ENCODE data around the gene TSSK2.

GRCh38 chr22:19086417-19086816 is 44.7 kb upstream of the TSSK2 start:
- TF ChIP-seq CTCF (IDR thresholded peaks at IDR 0.05; ENCODE audit: extremely low read depth in 1 of 2, insufficient read depth in 1 of 2, low read depth in 1 of 2, low read length in 2 of 2) (no peak), MAX (IDR thresholded peaks at IDR 0.05; ENCODE audit: insufficient read depth, insufficient read length) (no peak), JUN (IDR thresholded peaks at IDR 0.05; ENCODE audit: borderline replicate concordance, insufficient read depth, insufficient read length, low read depth) (no peak), POLR2A (IDR thresholded peaks at IDR 0.05; ENCODE audit: low read depth, low read length) (no peak), EZH2 (IDR thresholded peaks at IDR 0.05; ENCODE audit: borderline replicate concordance, low read depth, low read length, severe bottlenecking) (no peak), POLR2AphosphoS5 (IDR thresholded peaks at IDR 0.05; ENCODE audit: insufficient read depth, low read depth, low read length) (no peak)
